Globus pallidus (tissue), 1 donor: Measurements from ENCODE around the gene ZNF613.
"Not testable (repeated sequence)": the region's sequence is repeated elsewhere in the genome, so short reads cannot be mapped to it uniquely, and the experiment has no call there.

Experiments used
- DNase-seq: peaks from one replicate; pipeline ENCODE4 v3.0.0-alpha.2; 2015; ENCODE audit warnings: low spot score

The ZNF613 gene

GRCh38 chr19:51944798-51945552, 17.7 kb downstream of the ZNF613 start:
- DNase-seq: no peak

- DNase-seq: no peak
These were observed 19.3 kb downstream of the ZNF613 start for GRCh38 chr19:51946602-51947001.

- peak; percentile 11 for DNase-seq
These were observed 21.7 kb downstream of the ZNF613 start for GRCh38 chr19:51948975-51949374.

DNA sequence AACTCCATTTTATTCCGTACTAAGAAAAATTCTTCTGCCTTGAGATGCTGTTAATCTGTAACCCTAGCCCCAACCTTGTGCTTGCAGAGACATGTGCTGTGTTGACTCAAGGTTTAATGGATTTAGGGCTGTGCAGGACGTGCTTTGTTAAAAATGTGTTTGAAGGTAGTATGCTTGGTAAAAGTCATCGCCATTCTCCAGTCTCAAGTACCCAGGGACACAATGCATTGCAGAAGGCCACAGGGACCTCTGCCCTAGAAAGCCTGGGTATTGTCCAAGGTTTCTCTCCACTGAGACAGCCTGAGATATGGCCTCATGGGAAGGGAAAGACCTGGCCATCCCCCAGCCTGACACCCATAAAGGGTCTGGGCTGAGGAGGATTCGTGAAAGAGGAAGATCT, 30.6 kb downstream of the ZNF613 start:
- DNase-seq: not testable (repeated sequence)

GRCh38 chr19:51959791-51960190, 32.5 kb downstream of the ZNF613 start:
- no peak for DNase-seq

- DNase-seq: not testable (repeated sequence)
These were observed 33.5 kb downstream of the ZNF613 start for GRCh38 chr19:51960621-51961233.

GRCh38 chr19:51965583-51965982, 38.3 kb downstream of the ZNF613 start:
- DNase-seq: no peak

GRCh38 chr19:51970718-51971117, 43.4 kb downstream of the ZNF613 start:
- DNase-seq: no peak

DNA sequence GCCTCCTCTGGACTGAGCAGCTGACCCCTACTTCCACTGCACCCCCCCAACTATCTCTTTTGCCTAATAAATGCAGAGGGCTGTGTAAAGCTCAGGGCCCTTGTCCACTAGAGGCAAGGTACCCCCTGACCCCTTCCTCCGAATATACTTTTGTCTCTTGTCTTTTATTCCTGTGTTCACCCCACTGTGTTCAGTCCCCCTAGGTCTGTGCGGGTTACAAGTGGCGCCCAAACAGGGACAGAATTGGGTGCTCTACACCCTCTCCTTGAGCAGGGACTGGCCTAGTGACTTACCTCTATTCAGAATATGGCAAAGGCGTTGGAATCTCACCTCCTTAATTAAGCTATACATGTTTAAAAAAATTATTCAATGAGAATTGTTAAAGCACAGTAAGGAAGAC, 44.4 kb downstream of the ZNF613 start:
- no peak for DNase-seq

- not testable (repeated sequence) for DNase-seq
These were observed 48.5 kb downstream of the ZNF613 start for GRCh38 chr19:51975787-51976186.

- no peak for DNase-seq
These were observed 49.6 kb downstream of the ZNF613 start for GRCh38 chr19:51976852-51977251.

- no peak for DNase-seq
These were observed 50.1 kb downstream of the ZNF613 start for GRCh38 chr19:51977346-51977745.

DNA sequence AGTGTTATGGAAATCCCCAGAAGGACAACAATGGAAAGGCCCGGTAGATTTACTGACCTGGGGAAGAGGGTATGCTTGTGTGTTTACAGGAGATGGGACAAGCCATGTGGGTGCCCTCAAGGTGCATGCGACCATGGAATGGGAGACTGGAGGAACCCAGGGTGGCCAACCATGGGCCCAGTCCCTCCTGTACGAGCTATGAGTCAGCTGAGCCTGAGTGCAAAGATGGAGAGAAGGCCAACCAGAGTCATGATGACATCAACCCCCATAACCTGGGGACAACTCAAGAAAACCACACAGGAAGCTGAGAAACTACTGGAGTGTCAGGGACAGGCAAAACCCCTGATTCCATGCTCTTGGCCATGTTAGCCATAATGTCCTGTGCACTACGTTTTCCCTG, 51.6 kb downstream of the ZNF613 start:
- no peak for DNase-seq

DNA sequence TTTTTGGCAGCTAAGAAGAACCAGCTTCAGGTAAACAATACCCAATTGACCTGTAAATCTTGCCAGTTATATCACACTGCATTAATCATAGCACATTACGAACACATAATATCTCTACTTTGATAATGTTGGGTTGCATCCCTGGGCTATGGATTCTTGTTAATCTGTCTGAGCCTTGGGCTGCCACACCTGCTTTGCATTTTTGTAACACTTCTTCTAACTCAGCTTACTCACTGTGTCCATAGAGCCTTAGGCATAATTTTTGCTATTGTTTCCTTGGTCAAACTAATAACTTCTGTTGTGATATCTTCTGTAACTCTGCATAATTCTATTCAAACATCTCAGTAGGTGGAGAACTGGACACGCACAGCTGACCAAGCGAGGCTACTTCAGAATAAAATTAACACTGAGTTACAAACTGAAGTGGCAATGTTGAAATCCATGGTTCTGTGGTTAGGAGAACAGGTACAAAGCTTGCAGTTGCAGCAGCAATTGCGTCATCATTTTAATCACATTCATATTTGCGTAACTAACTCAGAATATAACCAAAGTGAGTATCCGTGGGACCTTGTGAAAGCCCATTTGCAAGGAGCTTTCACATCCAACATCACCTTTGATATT, 53.0 kb downstream of the ZNF613 start:
- DNase-seq: no peak

GRCh38 chr19:51980926-51981325, 53.7 kb downstream of the ZNF613 start:
- not testable (repeated sequence) for DNase-seq

- DNase-seq: no peak
These were observed 56.1 kb downstream of the ZNF613 start for GRCh38 chr19:51983361-51983760.

DNA sequence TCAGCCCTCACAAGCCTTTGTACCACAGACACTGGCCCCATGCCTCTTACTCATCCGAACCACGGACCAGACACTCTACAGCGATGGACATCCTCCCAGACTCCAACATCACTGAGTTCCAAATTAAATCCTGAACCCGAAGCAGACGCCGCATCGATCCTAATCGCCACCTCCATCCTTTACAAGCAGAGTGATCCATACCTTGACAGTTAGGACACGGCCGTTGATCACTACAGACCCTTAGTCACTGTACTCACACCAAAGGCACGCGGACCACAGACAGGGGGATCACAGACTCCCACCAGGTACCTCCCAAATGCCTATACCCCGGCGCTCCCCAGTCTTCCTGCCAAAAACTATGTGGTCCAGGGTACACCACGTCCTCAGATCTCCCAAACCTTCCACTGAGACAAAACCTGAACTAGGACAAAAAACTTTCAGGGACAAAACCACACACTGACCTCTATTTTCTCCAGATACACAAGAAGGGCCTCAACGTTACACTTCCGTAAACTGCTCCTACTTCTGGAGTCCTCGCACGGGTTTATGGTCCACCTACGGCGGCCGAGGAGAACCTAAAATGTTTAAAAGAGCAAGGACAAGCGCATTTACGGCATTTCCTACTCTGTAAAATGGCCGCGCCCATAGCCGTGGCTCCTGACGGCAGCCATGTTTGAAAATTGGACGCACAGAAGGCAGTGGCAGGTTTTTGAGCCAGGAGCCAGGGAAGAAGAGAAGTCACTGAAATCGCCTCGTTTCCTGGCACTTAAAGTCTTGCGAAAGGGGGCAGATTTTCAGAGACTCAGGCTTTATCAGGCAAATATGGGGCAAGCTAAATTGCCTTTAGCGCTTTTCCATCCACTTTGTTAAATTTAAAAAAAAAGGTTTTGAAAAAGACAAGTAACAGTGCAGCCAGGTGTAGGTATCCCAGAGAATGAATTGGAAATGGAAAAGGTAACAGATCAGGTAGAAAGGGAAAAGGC, 59.3 kb downstream of the ZNF613 start, which contains the start of gene ZNF350:
Gene ZNF350 (minus strand): TSS at position 532 of the 983 bp plus-strand sequence. CDS start 12,480 bp downstream, outside the sequence.
- DNase-seq: peak; percentile 96

GRCh38 chr19:51993422-51993821, 66.2 kb downstream of the ZNF613 start:
- no peak for DNase-seq

DNA sequence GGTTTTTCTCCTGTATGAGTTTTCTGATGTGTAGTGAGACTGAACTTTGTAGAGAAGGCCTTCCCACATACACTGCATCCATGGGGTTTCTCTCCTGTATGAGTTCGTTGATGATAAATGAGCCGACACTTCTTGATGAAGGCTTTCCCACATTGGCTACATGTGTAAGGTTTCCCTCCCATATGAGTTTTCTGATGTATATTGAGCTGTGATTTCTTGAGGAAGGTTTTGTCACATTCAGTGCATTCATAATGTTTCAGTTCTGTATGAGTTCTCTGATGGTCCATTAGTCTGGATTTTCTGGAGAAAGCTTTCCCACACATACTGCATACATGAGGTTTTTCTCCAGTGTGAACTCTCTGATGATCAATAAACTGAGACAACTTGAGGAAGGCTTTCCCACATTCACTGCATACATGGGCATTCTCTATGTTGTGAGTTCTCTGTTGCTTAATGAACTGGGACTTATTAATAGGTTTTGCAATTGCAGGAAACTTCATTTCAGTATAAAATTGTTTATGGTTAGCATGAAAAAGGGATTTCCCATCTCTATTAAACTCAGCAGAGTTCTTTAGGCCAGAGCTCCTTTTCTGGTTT, 66.9 kb downstream of the ZNF613 start:
- DNase-seq: no peak
